SK-N-SH (cell line): Measurements from ENCODE around the gene DDX39B. TPM values are rescaled to one million over a fixed set of nuclear protein-coding genes. Genes with fewer than 3 reads are reported as not detected.

Experiments
- polyA plus RNA-seq, 3 experiments: library from polyadenylated mRNA; depleted of rRNA; stranded (reverse); fragments of >200 nt; gene quantifications; 2 replicates each; pipeline ENCODE4 v1.2.3, GENCODE V29; 2012
- small RNA-seq, 7 experiments: library from RNA; depleted of rRNA; stranded (forward); fragments of <200 nt; gene quantifications; one replicate each; pipeline ENCODE3, GENCODE V24; 2012

The DDX39B gene
- polyA plus RNA-seq, 1 of the 3 experiments (the other 2 are of a cell fraction), result 502 TPM

Small RNA genes within 50 kb of the gene (small RNA-seq; reads per million reads assigned to genes)
- gene AL663061.1 (0 reads per million in 7 experiments), gene RF00019 (0 reads per million in 7 experiments), gene SNORD117 (20.1 to 379 (median 33.3) reads per million in 7 experiments), gene SNORD84 (0 reads per million in 7 experiments)

Other genes starting within 250 kb of the DDX39B start
- 18.7 and 18.9 TPM in 2 replicates for gene HLA-B, start 184.8 kb downstream of the DDX39B start, polyA plus RNA-seq (2012; rRNA removed)
- gene MICA, start 138.4 kb downstream of the DDX39B start, polyA plus RNA-seq (2012; rRNA removed), result 28.8 and 32.7 TPM in 2 replicates
- gene MICB, start 43.9 kb downstream of the DDX39B start, polyA plus RNA-seq (2012; rRNA removed), result 9.7 and 9.9 TPM in 2 replicates
- gene MCCD1, start 13.0 kb downstream of the DDX39B start, polyA plus RNA-seq (2012; rRNA removed), result not detected in 2 replicates
- gene ATP6V1G2, start 4.6 kb upstream of the DDX39B start, polyA plus RNA-seq (2012; rRNA removed), result 13.6 and 15.6 TPM in 2 replicates
- 14.6 and 17.1 TPM in 2 replicates for gene NFKBIL1, start 5.6 kb upstream of the DDX39B start, polyA plus RNA-seq (2012; rRNA removed)
- not detected in 2 replicates for gene LTA, start 30.3 kb upstream of the DDX39B start, polyA plus RNA-seq (2012; rRNA removed)
- not detected in 2 replicates for gene TNF, start 33.6 kb upstream of the DDX39B start, polyA plus RNA-seq (2012; rRNA removed)
- gene LTB, start 40.4 kb upstream of the DDX39B start, polyA plus RNA-seq (2012; rRNA removed), result 0.10 and 0.16 TPM in 2 replicates
- not detected in 2 replicates for gene LST1, start 44.3 kb upstream of the DDX39B start, polyA plus RNA-seq (2012; rRNA removed)
- not detected in 2 replicates for gene NCR3, start 51.0 kb upstream of the DDX39B start, polyA plus RNA-seq (2012; rRNA removed)
- gene AIF1, start 73.2 kb upstream of the DDX39B start, polyA plus RNA-seq (2012; rRNA removed), result not detected in 2 replicates
- 36.1 and 76.1 TPM in 2 replicates for gene PRRC2A, start 78.7 kb upstream of the DDX39B start, polyA plus RNA-seq (2012; rRNA removed)
- 100 and 220 TPM in 2 replicates for gene BAG6, start 110.7 kb upstream of the DDX39B start, polyA plus RNA-seq (2012; rRNA removed)
- gene APOM, start 113.9 kb upstream of the DDX39B start, polyA plus RNA-seq (2012; rRNA removed), result 6.8 and 7.2 TPM in 2 replicates
- gene C6orf47, start 118.8 kb upstream of the DDX39B start, polyA plus RNA-seq (2012; rRNA removed), result 10.3 and 11.5 TPM in 2 replicates
- gene GPANK1, start 123.0 kb upstream of the DDX39B start, polyA plus RNA-seq (2012; rRNA removed), result 18.3 and 19.1 TPM in 2 replicates
- gene CSNK2B, start 124.1 kb upstream of the DDX39B start, polyA plus RNA-seq (2012; rRNA removed), result 97.3 and 101 TPM in 2 replicates
- gene LY6G5B, start 128.0 kb upstream of the DDX39B start, polyA plus RNA-seq (2012; rRNA removed), result 12.7 and 20.6 TPM in 2 replicates
- 0.60 and 1.1 TPM in 2 replicates for gene LY6G5C, start 139.1 kb upstream of the DDX39B start, polyA plus RNA-seq (2012; rRNA removed)
- gene ABHD16A, start 161.3 kb upstream of the DDX39B start, polyA plus RNA-seq (2012; rRNA removed), result 49.3 and 52.9 TPM in 2 replicates
- gene LY6G6F, start 164.9 kb upstream of the DDX39B start, polyA plus RNA-seq (2012; rRNA removed), result not detected in 2 replicates
- not detected in 2 replicates for gene LY6G6D, start 173.3 kb upstream of the DDX39B start, polyA plus RNA-seq (2012; rRNA removed)
- gene LY6G6C, start 179.7 kb upstream of the DDX39B start, polyA plus RNA-seq (2012; rRNA removed), result 0.08 TPM in 1 of 2 replicates, not detected in the other
- not detected in 2 replicates for gene MPIG6B, start 181.4 kb upstream of the DDX39B start, polyA plus RNA-seq (2012; rRNA removed)
- gene DDAH2, start 187.3 kb upstream of the DDX39B start, polyA plus RNA-seq (2012; rRNA removed), result 147 and 180 TPM in 2 replicates
- gene CLIC1, start 194.5 kb upstream of the DDX39B start, polyA plus RNA-seq (2012; rRNA removed), result 520 and 569 TPM in 2 replicates
- gene MSH5, start 198.0 kb upstream of the DDX39B start, polyA plus RNA-seq (2012; rRNA removed), result 16.0 and 19.5 TPM in 2 replicates
- gene SAPCD1, start 220.7 kb upstream of the DDX39B start, polyA plus RNA-seq (2012; rRNA removed), result 5.9 and 6.3 TPM in 2 replicates
- 0.45 and 0.56 TPM in 2 replicates for gene VWA7, start 235.3 kb upstream of the DDX39B start, polyA plus RNA-seq (2012; rRNA removed)